GM18508 (cell line): ENCODE results near the gene CTDSPL.
"Not testable (repeated sequence)": the region's sequence is repeated elsewhere in the genome, so short reads cannot be mapped to it uniquely, and the experiment has no call there.

Experiments
- ATAC-seq: cut with Tn5 transposase; IDR thresholded peaks from one replicate; pipeline ENCODE4 v1.9.1; 2021; ENCODE audit warnings: moderate number of reproducible peaks; ENCODE audit not compliant: insufficient read depth, unreplicated experiment

Gene CTDSPL

DNA sequence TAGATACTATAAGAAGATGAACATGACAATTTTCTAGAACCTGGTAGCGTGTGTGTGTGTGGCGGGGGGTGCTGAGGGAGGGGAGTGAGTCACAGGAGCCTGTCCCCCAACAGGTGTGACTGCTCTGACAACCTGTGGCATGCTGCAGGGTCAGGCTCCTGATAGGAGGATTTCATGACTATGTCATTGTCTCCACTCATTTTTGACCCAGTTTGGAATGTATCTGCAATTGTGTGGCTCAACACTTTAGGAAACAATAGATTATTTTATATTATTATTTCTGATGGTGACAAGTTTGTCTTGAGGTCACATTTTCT is 119.6 kb downstream of the CTDSPL start:
- ATAC-seq, result no peak

DNA sequence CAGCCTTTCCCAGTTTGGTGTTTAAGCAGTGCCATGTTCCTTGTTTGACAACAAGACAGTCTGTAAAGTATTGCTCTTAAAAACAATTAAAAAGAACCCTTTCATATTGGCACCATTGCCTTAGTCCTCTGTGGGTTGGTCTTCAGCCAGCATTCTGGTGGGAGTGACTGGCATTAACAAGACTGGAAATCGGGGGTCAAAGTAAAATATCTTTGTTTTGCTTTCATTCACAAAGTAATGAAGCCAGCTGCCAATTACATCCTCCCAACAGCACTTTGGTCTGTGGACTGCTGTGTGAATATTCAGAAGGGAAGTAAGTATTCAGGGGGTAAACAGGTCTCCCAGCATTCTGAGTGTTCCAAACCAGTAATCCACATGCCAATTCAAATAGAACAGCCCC is 120.7 kb downstream of the CTDSPL start:
- no peak for ATAC-seq

DNA sequence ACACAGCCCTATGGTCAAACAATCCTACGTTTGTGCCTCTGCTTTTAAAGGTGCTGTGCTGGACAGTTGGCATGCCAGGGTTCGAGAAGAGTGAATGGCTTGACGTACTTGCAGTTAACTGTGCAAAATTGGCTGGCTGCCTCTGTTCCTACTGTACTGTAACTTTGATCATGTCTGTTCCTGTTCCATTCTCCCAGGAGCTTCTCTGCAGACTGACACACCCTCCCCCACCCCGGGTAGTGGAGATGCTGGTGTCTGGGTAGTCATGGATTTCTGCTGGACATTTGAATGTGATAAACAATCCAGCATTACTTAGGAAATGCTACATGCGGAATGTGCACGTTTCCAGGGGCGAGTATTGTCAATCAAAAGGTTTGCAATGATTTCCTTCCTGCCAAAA is 122.4 kb downstream of the CTDSPL start:
- ATAC-seq, result no peak

DNA sequence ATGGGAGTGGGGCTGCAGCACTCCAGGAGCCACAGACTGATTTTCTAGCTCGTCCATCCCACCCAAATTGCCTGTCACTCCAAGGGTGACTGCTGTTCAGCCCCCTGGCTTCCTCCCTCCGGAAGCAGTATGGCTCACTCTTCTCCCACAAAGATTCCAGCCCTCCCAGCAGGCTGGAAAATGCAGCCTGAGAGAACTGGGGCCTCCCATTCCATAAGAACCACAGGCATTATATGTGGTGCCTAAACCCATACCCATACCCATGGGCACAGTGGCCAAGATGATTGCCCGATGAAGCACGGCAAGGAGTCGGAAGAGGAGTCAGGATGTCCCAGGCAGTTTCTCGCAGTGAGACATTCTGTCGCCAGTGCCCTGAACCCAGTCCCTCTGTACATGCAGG is 122.9 kb downstream of the CTDSPL start:
- no peak for ATAC-seq

DNA sequence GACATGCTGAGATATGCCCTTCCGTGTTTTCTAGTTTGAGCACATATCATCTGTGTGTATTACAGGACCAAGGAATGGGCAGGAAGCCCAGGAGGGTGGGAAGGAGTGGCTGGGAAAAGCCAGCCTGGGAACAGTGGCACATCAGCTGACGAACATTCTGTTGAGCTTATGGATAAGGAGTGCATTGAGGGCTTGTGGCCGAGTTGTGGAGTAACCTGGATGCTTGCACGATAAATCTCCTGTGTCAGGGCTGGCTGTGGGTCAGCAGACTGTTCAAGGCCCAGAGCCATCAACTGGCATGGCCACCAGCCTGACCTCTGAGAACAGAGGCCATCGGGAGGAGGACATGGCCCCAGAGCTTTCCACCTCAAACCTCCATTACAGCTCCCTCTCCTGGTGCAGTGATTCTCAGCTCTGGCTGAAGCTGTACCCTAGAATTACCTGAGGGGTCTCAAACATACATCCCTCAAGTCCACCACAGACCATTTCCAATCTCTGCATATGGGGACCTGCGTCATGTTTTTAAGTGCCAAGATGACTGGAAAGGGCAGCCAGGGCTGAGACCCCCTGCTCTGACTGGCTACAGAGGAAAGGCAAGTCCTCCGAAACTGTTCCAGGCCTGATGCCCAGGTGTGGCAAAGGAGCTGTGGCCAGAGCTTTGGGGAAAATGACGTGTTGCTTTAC is 124.1 kb downstream of the CTDSPL start:
- no peak for ATAC-seq

DNA sequence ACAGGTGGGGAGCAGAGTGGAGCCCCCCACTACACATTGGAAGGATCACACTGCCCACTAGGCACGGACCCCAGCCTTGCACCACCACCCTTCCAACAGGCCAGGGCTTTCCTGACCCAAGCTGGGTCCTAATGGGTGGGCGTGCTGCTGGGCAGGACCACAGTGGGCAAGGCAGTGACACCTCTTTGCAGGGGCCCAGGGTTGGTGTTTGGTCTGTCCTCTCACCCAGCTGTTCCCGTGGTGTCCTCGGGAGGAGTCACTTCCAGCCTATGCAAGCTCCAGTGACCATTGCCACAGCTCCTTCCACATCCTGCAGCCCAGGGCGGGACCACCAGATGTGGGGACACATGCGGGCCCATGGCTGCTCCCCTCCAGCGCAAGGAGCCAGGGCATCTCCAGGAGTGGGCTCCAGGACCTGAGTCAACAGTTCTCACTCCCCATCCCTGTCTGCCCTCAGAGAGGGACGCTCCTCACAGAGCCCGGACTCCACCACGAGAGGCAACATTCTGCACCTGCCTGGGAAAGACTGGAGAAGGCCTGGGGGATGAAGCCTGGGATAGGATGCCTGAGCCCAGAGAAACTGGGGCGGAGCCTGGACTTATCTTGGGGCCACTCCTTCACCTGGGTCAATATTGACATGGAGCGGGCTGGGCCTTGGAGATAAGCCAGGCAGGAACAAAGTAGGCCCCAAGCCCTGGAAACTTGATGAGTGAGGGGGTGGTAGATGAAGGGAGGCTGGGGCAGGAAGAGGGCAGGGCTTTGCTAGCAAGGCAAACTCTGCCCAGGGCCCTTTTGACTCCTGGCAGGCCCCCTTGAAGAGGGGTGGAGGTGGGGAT is 125.0 kb downstream of the CTDSPL start:
- ATAC-seq, result no peak

DNA sequence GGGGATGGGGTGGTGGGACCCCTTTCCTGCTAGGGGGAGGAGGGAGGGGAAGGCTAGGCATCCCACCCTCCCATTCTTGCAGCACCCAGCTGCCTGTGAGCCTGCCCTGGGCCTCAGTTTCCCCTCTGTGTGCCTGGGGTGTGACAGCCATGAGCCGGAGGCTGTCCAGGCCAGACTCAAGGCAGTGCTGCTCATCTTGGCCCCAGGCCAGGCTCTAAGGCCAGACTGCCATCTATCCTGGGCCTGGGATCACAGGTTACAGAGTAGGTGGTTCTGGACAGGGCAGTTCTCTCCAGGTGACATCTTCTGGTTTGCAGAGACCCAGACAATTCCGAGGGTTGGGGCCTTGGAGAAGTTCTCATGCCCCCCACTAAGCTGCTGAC is 125.6 kb downstream of the CTDSPL start:
- no peak for ATAC-seq

DNA sequence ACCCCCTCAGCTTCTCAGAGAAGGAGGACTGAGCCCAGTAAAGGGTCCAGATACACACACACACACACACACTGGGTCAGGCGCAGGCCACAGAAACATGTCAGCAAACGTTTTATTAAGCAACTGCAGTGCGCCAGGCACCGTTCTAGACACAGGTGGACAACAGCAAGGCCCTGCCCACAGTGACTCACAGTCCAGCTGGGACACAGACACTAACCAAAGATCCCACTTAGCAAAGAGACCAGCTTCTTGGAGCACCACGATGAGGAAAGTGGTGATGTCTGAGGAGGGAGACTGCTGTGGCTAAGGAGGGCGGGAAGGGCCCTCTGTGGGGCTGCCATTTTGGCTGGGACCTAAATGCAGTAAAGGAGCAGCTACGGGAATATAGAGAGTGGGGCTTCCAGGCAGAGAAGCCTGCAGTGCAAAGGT is 126.1 kb downstream of the CTDSPL start:
- no peak for ATAC-seq

DNA sequence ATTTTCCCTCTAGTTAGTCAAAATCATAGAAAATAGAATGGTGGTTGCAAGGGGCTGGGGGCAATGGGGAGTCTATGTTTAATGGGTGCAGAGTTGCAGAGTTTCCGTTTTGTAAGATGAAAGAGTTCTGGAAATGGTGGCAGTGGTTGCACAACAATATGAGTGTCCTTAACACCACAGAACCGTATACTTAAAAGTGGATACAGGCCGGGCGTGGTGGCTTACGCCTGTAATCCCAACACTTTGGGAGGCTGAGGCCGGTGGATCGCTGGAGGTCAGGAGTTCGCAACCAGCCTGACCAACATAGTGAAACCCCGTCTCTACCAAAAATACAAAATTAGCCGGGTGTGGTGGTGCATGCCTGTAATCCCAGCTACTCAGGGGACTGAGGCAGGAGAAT is 126.7 kb downstream of the CTDSPL start:
- not testable (repeated sequence) for ATAC-seq

DNA sequence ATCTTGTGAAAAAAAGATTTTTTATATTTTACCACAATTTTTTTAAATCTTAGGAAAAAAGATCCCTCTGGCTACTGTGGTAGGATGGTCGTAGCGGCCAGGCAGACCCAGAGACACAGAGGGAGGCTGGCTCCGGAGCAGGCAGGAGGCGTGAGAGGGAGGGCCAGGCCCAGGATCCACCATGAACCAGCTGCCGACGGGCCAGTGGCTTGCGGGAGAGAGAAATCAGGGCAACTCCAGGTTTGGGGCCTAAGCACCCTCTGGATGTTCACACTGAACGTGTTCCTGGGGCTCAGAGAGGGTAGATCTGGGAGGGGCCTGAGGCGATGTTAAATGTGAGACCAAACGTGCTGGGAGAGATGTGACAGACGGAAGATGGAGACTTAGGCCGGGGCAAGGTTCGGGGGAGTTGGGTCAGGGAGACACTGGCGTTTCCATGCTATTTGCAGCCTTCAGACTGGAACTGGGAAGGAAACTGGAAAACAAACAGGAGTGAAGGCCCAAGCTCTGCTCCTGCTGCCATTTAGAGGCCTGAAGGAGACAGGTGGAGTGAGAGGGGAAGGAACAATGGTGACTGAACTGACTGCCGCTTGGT is 127.3 kb downstream of the CTDSPL start:
- ATAC-seq, result no peak

DNA sequence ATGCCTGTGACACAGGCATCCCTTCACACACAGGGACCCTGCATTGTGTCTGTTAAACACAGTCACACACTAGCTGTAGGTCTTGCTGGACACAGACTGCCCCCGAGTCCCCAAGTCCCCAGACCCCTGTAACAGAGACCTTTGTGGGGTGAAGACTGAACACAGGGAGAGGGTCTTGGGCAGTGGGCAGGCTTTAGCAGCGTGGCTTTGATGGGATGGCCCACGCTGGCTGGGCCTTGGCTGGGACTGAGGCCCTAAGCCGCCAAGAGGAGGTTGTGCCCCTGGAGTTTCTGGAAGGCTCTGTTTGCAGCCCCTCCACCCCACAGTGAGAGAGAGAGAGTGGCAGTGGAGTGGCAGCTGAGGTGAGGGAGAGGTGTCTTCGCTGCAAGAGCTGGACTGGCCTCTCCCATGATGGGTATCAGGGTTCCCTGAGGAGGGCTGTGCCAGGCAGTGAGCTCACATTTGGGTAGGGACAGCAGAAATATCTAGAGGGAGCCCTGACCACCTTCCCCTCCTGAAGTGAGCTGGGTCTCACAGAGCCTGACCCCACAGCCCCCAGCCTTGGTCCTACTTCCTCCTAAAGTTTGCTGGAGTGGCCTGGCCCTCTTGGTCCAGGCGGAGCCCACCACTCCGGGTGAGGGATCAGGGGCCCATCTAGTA is 128.3 kb downstream of the CTDSPL start:
- ATAC-seq, result no peak

DNA sequence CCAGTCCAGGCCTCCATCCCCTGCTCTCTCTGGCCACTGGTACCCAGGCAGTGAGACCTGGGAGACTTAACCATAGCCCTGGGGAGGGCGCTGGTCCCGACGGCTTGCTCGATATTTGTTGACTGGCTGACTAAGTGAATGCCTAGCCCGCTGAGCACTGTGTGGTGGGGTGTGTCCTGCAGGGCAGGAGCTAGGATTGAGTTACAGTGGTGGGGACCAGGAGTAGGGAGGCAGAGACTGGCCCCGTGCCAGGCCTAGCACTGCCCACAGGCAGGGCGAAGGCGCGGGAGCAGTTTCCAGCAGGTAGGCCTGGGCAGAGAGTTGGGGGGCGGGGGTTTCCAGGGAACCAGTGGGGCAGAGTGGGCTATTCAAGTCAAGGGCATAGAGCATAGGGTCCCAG is 128.8 kb downstream of the CTDSPL start, which contains the start of gene VILL:
Gene VILL (plus strand): TSS at position 260 of the 400 bp plus-strand sequence. CDS start 2,887 bp downstream, outside the sequence.
- ATAC-seq, result no peak

DNA sequence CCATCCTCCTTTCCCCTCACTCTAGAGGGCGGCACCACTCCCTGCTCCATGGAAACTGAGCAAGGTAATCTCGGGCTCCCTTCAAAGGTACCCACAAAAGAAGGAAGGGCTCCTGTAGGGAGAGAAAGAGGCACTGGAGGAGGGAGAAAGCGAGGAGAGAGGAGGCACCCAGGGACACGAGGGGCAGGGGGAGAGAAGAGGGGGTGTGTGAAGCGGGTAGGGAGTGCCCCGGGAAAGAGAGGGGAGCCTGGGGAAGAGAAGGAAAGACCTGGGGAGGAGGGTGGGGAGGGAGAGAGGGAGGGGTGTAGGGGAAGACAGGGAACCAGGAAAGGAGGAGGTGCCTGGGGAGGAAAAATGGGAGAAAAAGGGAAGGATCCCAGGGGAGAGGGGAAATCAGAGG is 129.4 kb downstream of the CTDSPL start:
- no peak for ATAC-seq

DNA sequence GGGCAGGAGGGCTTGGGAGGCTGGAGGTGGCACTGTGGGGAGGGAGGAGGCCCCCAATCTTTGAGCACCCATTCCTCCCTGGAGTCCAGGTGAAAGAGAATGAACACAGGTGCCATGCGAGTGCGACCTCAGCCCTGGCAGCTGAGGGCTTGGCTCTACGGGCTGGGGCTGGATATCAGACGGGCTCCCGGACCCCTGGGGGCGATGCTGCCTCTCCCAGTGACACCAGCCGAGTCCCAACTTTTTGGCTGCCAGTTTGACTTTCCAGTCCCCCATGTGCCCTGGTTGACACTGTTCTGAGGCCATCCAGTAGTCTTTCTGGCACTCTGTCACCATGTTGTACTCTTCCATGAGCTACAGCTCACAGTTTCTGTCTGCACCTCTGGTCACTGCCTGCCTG is 130.1 kb downstream of the CTDSPL start:
- ATAC-seq, result no peak

DNA sequence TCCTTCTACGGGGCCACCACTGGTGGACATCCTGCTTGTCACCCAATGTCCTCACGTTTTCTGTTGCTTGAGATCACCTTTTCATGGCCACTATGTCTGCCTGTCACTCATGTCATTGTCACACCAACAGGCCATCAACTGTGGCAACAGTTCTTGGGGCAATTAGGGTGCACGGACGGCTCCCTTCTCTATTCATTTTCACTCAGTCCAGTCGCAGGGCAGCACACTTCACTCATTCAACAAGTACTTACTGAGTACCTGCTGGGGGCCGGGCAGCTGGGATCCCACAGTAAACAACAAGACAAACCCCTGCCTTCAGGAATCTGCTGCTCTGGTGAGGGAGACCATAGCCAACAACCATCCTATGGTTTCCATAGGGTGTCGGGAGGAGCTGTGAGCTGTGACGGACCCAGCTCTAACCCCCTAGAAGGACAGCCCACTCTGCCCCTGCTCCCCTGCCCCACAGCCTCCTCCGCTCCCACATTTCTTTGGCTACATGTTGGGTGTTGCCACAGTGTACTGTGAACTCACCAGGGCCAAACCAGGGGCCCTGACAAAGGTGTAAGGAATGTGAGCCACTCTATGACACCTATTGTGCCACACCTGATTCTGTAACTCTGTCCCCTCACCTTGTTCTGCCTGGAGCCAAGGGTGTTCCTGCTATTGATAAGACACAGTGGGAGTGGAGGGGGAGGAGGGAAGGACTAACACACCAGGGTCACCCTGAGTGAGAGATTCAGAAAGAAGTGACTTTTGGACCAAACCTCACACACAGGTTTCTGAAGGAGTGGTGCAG is 130.8 kb downstream of the CTDSPL start:
- no peak for ATAC-seq

DNA sequence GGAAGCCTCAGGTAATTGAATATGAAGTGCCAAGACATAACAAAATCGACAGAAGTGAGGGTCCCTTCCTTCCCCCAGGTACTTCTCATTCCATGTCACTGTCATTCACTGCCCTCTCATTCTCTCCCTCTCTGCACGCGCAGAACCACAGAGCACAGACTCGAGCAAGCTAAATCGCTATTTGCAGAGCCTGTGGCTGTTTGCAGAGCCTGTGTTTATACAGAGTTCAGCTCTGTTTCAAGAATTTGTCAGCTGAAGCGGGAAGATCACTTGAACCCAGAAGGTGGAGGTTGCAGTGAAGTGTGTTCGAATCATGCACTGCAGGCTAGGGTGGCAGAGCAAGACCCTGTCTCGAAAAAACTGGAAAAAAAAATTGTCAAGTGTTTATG is 131.4 kb downstream of the CTDSPL start:
- ATAC-seq, result no peak

DNA sequence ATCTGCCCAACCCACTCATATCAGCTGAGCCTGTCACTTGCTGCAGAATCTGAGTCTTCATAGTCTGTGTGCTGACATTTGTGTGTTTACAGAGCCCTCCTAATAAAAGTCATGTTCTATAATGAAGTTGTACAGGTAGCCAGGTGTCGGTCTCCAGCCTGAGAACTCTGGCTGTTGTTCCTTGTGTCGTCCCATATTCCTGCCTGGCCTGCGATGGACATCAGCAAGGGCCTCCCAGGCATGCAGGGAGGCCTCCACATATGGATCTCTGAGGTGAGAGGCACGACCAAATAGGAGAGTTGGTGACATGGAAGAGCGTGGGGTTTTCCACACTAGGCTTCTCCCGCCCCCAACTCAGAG is 131.8 kb downstream of the CTDSPL start:
- no peak for ATAC-seq

DNA sequence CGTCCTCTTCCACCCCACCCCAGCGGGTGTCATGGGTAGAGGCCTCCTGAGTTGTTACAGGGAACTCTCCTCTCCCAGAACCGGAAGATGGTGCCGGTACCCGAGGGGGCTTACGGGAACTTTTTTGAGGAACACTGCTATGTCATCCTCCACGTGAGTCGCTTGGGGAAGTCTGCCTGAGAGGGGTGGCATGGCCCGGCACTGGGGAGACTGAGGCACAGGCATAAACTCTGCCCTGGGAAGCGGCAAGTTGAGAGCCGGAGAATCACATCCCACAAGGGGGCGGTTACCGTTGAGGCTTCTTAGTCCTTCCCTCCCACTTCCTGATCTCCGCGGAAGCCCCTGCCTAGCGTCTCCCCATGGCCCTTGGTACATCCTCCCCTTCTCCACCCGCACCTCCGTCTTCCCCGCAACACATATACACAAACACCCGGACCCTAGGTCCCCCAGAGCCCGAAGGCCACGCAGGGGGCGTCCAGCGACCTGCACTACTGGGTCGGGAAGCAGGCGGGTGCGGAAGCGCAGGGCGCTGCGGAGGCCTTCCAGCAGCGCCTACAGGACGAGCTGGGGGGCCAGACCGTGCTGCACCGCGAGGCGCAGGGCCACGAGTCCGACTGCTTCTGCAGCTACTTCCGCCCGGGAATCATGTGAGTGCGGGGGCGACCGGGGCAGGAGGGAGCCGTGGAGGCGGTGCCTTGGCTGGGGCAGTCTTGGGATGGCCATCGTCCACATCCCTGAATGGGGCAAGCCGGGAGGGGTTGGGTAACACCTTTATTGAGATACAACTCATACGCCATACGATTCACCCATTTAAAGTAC is 132.3 kb downstream of the CTDSPL start:
- ATAC-seq, result peak; percentile 37

DNA sequence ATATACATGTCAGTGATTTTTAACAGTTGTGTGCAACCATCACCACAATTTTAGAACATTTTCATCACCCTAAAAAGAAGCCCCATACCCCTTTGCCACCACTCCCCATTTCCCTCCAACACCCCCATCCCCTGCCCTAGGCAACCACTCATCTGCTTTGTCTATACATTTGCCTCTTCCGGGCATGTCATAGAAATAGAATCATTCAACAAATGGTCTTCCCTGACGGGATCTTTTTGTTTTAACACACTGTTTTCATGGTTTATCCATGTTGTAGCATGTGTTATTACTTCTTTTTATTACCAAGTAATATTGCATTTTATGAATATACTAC is 132.9 kb downstream of the CTDSPL start:
- no peak for ATAC-seq
